PC-9 (cell line): ENCODE data around the gene SHISAL2A.

Source experiments
- EZH2 ChIP-seq: fragments of 200-600 bp; sonication (generic); IDR thresholded peaks from 2 replicates; pipeline ENCODE4 v1.8.0; 2017; ENCODE audit warnings: antibody characterized with exemption, low read depth
- TF ChIP-seq, protein P1 (sequence below): fragments of 200-600 bp; sonication (generic); conservative IDR thresholded peaks from 2 replicates; pipeline ENCODE4 v1.6.1; 2017; ENCODE audit warnings: mixed run types, antibody characterized with exemption, mild to moderate bottlenecking, moderate library complexity

DNA sequence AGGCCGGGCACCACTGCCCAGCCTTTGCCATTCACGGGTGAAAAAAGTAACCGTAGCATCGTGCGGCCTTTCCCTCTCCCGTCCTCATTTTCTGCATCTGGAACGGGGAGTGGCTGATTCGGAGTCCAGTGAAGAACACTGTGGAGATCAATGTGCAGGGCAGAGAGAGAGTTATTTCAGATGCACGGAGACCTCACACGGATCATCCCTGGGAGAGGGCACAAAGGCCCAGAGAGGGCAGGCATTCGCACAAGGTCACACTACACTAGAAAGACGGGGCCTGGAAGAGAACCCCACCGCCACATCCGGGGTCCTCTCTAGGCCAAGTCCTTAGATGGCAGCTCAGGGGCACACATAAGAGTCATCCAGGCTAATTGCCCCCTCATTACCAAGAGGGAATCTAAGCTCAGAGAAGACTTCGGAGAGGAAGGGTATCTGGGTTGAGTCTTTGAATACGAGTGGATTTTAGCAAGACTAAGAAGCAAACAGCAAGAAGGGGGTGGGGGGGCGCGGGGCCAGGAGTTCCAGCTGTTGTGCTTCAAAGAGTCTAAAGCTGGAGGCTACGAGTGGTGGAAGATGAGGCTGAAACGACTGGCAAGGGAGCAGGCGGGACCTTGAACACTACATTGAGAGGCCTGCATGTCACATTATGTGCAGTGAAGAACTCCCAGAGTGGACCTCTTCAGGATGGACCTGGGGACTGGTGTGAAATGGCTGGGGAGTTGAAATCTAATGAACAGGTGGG is 29.9 kb upstream of the SHISAL2A start:
- TF ChIP-seq, protein P1, sequence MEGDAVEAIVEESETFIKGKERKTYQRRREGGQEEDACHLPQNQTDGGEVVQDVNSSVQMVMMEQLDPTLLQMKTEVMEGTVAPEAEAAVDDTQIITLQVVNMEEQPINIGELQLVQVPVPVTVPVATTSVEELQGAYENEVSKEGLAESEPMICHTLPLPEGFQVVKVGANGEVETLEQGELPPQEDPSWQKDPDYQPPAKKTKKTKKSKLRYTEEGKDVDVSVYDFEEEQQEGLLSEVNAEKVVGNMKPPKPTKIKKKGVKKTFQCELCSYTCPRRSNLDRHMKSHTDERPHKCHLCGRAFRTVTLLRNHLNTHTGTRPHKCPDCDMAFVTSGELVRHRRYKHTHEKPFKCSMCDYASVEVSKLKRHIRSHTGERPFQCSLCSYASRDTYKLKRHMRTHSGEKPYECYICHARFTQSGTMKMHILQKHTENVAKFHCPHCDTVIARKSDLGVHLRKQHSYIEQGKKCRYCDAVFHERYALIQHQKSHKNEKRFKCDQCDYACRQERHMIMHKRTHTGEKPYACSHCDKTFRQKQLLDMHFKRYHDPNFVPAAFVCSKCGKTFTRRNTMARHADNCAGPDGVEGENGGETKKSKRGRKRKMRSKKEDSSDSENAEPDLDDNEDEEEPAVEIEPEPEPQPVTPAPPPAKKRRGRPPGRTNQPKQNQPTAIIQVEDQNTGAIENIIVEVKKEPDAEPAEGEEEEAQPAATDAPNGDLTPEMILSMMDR = no peak
- no peak for TF ChIP-seq EZH2
